Activated naive CD8-positive, alpha-beta T cell (primary cell): Measurements from ENCODE around the gene MELTF.

Experiments
- H3K27ac Mint-ChIP-seq: one replicate; pipeline ENCODE4 v1.8.0; 2021; ENCODE audit warnings: mixed read lengths
- H3K27me3 Mint-ChIP-seq: one replicate; pipeline ENCODE4 v1.8.0; 2021; ENCODE audit warnings: mixed read lengths
- H3K36me3 Mint-ChIP-seq: one replicate; pipeline ENCODE4 v1.8.0; 2021; ENCODE audit warnings: mixed read lengths
- H3K4me1 Mint-ChIP-seq: one replicate; pipeline ENCODE4 v1.8.0; 2021; ENCODE audit warnings: low read depth, mixed read lengths
- H3K4me3 Mint-ChIP-seq: one replicate; pipeline ENCODE4 v1.8.0; 2021; ENCODE audit warnings: mild to moderate bottlenecking, mixed read lengths
- H3K9me3 Mint-ChIP-seq: one replicate; pipeline ENCODE4 v1.8.0; 2021; ENCODE audit warnings: low read depth, mixed read lengths

Gene MELTF

DNA sequence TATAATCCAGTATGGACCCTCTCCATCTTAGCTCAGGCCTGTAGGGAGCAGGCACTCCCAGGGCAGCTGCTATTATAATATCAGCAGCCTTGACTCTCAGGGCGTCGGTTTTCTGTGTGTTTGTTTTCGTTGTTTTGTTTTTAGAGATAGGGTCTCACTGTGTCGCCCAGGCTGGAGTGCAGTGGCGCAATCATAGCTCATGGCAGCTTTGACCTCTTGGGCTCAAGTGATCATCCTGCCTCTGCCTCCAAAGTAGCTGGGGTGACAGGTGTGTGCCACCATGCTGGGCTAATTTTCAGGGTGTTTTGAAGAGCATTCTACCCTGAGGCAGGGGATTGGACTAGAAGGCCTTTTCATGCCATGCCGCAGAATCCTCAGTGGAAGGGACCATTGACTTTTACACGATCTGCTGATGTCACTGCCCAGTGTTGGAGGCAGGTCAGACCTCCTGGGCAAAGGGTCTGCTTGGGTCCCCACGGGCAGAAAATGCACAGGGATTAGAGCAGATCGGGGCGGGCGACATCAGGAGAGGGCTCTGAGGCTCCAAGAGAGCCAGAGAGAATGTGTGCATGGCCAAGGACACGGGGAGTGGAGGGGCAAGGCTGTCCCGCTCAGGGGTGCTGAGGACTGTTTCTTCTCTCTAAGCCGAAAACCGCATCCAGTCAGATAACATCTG is 7.8 kb downstream of the MELTF start:
- no peaks in the 10 kb centered on the region for H3K9me3 Mint-ChIP-seq
- no peak overlapping the region for H3K27ac Mint-ChIP-seq
- H3K27me3 Mint-ChIP-seq = no peaks in the 10 kb centered on the region
- H3K4me1 Mint-ChIP-seq = peaks cover 6% of the 10 kb centered on the region
- no peaks in the 10 kb centered on the region for H3K36me3 Mint-ChIP-seq
- H3K4me3 Mint-ChIP-seq = no peak overlapping the region

DNA sequence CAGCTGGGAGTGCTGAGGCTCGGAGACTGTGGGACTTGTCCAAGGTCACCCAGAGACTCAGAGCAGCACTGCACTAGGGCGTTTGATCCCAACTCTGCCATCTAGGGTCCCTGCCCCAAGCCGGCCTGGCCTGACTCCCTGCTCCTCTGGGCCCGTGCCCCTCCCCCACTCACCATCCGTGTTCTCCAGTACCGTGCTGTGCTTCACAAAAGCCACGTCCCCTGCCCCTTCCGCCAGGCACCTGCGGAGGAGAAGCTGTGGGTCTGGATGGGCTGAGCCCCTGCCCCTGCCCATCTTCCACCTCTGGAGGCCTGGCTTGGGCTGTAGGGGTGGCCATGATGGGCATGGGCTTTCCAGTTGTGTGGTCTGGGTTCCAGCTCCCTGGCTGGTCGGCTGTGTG is 8.4 kb downstream of the MELTF start:
- H3K27ac Mint-ChIP-seq = no peak overlapping the region
- no peaks in the 10 kb centered on the region for H3K27me3 Mint-ChIP-seq
- no peak overlapping the region for H3K4me3 Mint-ChIP-seq
- peaks cover 6% of the 10 kb centered on the region for H3K4me1 Mint-ChIP-seq
- no peaks in the 10 kb centered on the region for H3K36me3 Mint-ChIP-seq
- no peaks in the 10 kb centered on the region for H3K9me3 Mint-ChIP-seq

DNA sequence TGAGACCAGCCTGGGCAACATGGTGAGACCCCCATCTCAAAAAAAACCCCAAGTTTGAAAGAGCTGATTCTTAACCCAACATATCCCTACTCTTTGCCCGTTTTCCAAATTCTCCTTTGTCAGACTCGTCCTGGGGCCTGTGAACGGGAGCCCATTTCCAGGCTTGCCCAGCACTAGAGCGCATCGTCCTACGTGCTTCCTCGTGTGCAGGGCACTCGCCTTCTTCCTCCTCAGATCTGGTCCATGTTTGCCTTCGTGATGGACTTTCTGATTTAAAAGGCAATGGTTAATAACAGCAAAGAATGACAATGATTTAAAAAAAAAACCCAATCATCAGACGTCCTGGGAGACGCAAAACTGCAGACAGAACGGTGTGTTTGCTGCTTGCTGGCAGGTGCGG is 10.1 kb downstream of the MELTF start:
- H3K4me3 Mint-ChIP-seq = no peak overlapping the region
- H3K27ac Mint-ChIP-seq = no peak overlapping the region
- H3K4me1 Mint-ChIP-seq = peaks cover 6% of the 10 kb centered on the region
- no peaks in the 10 kb centered on the region for H3K36me3 Mint-ChIP-seq
- H3K9me3 Mint-ChIP-seq = no peaks in the 10 kb centered on the region
- no peaks in the 10 kb centered on the region for H3K27me3 Mint-ChIP-seq

- no peak overlapping the region for H3K4me3 Mint-ChIP-seq
- peaks cover 6% of the 10 kb centered on the region for H3K4me1 Mint-ChIP-seq
- no peaks in the 10 kb centered on the region for H3K9me3 Mint-ChIP-seq
- H3K27ac Mint-ChIP-seq = no peak overlapping the region
- H3K27me3 Mint-ChIP-seq = no peaks in the 10 kb centered on the region
- H3K36me3 Mint-ChIP-seq = no peaks in the 10 kb centered on the region
Observed at GRCh38 chr3:197019021-197019420, 10.6 kb downstream of the MELTF start.

GRCh38 chr3:197017003-197017402 is 12.6 kb downstream of the MELTF start:
- Mint-ChIP-seq H3K4me1 (no peaks in the 10 kb centered on the region), H3K27me3 (no peaks in the 10 kb centered on the region), H3K36me3 (no peaks in the 10 kb centered on the region), H3K9me3 (no peaks in the 10 kb centered on the region), H3K27ac (no peak overlapping the region), H3K4me3 (no peak overlapping the region)

DNA sequence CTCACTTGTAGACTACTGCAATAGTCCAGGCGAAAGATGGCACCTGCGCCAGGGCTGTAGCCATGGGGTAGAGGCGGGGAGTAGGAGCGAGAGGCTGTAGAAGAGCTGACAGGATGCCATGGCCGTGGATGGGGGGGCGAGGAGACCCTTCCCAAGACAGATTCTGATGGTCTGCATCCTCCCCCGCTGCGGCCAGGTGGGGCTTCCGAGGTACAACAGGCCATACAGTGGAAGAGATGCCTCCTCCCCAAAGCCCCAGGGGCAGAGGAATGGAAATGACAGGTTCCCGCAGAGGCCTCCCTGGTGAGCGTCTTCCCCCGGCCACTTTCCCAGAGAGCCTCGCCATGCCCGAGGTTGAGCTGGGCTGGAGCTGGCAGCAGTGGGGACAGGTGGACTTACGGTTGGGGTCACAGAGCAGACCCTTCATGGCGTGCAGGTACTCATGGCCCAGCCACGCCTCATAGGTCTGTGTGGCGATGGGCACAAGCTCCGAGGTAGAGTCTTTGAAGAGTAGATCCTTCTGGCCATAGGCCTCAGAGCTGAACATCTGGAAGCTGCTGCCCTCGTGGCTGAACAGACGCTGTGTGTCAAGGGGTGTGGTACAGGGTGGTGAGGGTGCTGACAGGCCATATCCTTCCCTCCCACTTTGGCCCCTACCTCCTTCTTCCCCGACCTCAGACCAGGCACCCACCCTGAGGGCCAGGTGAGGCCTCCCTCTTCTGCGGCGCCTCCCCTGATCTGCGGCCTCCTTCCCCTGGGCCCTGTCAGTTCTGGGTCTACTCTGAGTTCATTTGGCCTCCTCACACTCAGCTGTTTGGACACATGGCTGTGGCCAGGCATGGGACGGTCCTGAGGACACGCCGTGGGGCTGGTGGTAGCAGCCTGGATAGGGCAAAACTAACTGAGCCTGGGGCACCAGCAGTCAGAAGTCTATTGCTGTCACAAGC is 13.6 kb downstream of the MELTF start:
- no peaks in the 10 kb centered on the region for H3K27me3 Mint-ChIP-seq
- no peaks in the 10 kb centered on the region for H3K4me1 Mint-ChIP-seq
- no peaks in the 10 kb centered on the region for H3K36me3 Mint-ChIP-seq
- H3K27ac Mint-ChIP-seq = no peak overlapping the region
- H3K9me3 Mint-ChIP-seq = no peaks in the 10 kb centered on the region
- H3K4me3 Mint-ChIP-seq = no peak overlapping the region

DNA sequence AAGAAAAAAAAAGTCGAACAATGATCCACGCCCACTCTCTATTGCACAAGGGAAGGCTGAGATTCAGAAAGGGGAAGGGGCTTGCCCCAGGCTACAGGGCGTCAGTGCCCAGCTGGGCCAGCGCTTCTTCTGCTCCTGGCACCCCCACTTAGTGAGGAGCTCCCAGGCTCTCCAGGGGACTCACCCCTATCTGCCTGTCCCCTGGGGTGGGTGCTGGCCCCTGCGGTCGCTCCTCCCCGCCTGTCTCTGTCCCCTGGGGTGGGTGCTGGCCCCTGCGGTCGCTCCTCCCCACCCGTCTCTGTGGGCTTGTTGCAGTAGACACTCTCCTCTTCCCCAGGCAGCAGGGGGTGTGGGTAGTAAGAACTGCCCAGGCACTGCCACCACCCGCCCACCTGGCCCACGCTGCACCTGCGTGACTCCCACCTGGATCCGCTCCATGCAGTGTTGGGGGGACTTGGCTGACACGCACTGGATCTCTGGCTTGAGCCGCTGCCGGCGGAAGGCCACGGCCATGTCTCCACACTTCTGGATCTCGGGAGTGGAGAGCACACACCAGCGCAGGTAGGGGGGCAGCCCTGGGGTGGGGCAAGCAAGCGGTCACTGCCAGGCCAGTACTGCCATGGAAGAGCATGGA is 14.6 kb downstream of the MELTF start:
- Mint-ChIP-seq H3K4me1 (no peaks in the 10 kb centered on the region), H3K27me3 (no peaks in the 10 kb centered on the region), H3K27ac (no peak overlapping the region), H3K36me3 (no peaks in the 10 kb centered on the region), H3K9me3 (no peaks in the 10 kb centered on the region), H3K4me3 (no peak overlapping the region)

DNA sequence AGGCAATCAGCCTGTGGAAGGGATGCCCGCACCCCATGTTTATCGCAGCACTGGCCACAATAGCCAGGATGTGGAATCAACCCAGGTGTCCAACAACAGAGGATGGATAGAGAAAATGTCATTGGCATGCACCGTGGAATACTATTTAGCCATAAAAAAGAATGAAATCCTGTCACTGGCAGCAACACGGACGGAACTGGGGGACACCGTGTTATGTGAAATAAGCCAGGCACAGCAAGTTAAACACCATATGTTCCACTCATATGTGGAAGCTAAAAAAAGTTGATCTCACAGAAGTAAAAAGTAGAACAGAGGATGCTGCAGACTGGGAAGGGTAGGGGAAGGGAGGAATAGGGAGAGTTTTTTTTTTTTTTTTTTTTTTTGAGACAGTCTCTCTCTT is 15.6 kb downstream of the MELTF start:
- no peaks in the 10 kb centered on the region for H3K9me3 Mint-ChIP-seq
- no peak overlapping the region for H3K27ac Mint-ChIP-seq
- no peaks in the 10 kb centered on the region for H3K4me1 Mint-ChIP-seq
- H3K4me3 Mint-ChIP-seq = no peak overlapping the region
- H3K27me3 Mint-ChIP-seq = no peaks in the 10 kb centered on the region
- H3K36me3 Mint-ChIP-seq = no peaks in the 10 kb centered on the region

- no peaks in the 10 kb centered on the region for H3K36me3 Mint-ChIP-seq
- no peak overlapping the region for H3K4me3 Mint-ChIP-seq
- H3K27ac Mint-ChIP-seq = no peak overlapping the region
- no peaks in the 10 kb centered on the region for H3K9me3 Mint-ChIP-seq
- H3K4me1 Mint-ChIP-seq = no peaks in the 10 kb centered on the region
- no peaks in the 10 kb centered on the region for H3K27me3 Mint-ChIP-seq
Observed at GRCh38 chr3:197012540-197012883, 17.1 kb downstream of the MELTF start.

DNA sequence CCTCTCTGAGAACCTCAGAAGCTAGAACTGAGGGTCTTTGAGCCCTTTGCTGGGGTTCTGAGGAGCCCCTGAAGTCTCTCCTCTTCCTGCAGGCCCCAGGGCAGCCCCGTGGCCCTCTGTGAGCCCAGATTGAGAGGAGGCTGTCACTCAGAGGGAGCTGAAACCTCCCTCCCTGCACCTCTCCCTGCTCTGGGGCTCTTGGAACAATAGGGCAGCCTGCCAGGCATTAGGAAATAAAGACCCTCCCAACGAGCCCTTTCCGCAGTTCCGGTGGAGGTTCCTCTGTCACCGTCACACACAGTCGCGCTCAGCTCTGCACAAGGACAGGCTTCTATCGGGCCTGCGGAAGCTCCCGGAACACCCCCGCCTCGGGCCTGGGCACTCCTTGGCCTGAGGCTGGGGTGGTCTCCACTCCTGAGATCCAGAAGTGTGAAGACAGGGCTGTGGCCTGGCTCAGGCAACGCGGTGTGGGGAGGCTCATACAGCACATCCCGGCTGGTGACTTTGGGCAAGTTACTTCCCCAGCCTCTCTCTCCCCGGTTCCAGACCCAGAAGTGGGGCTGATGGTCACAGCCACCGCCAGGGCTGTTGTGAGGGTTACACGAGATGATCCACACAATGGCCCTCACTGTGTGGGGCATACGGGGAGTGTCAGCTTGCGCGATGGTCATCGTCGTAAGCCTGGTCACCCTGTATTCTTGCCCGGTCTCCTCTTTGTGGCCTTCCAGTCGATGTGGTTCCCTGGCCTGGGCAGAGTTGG is 17.7 kb downstream of the MELTF start:
- H3K27me3 Mint-ChIP-seq = no peaks in the 10 kb centered on the region
- no peak overlapping the region for H3K27ac Mint-ChIP-seq
- no peak overlapping the region for H3K4me3 Mint-ChIP-seq
- no peaks in the 10 kb centered on the region for H3K9me3 Mint-ChIP-seq
- H3K4me1 Mint-ChIP-seq = no peaks in the 10 kb centered on the region
- no peaks in the 10 kb centered on the region for H3K36me3 Mint-ChIP-seq

DNA sequence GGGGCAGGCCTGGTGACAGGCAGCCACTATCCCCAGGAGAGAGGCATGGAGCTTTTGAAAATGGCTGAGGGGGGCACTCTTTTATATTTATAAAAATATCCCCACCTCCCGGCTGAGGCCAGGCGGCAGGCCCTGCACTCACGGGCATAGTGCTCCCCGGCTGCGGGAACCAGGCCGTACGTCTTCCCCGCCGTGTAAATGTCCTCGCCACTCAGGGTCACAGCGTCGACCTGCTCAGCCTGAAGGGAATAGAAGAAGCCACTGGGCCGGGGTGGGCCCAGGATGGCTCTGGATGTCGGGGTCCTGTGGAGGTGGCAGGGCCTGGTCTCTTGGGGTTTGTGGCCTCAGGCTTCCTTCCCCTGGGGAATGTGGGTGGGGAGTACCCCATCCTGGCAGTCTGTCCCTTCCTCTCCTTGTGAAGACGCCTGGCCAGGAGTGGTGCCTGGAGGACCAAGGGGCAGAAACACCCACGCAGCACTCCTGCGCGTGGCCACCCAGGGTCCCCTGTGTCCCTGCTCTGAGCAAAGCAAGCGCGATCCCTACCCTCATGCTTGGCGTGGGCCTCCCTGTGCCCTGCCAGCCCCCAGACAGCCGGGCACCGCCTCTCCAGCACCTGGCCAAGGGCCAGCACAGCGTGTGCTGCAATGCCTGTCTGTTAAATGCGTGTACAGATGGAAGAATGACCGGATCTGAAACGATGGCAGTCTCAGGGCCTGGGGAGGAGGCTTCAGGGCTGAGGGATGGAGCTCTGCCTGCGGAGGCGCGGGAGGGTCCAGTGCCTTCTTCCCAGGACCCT is 18.9 kb downstream of the MELTF start:
- Mint-ChIP-seq H3K4me1 (no peaks in the 10 kb centered on the region), H3K4me3 (no peak overlapping the region), H3K27ac (no peak overlapping the region), H3K9me3 (no peaks in the 10 kb centered on the region), H3K27me3 (no peaks in the 10 kb centered on the region), H3K36me3 (no peaks in the 10 kb centered on the region)

- Mint-ChIP-seq H3K27me3 (no peaks in the 10 kb centered on the region), H3K9me3 (no peaks in the 10 kb centered on the region), H3K27ac (no peak overlapping the region), H3K4me1 (no peaks in the 10 kb centered on the region), H3K36me3 (no peaks in the 10 kb centered on the region), H3K4me3 (no peak overlapping the region)
Observed at GRCh38 chr3:197009532-197010019, 20.0 kb downstream of the MELTF start.

GRCh38 chr3:197008436-197009209 is 21.0 kb downstream of the MELTF start:
- Mint-ChIP-seq H3K27me3 (no peaks in the 10 kb centered on the region), H3K9me3 (no peaks in the 10 kb centered on the region), H3K4me1 (peaks cover 5% of the 10 kb centered on the region), H3K27ac (no peak overlapping the region), H3K4me3 (no peak overlapping the region), H3K36me3 (no peaks in the 10 kb centered on the region)
